HG03575 (cell line): ENCODE measurements around the gene TMPRSS13.

Experiments
- ATAC-seq: cut with Tn5 transposase; IDR thresholded peaks from one replicate; pipeline ENCODE4 v1.9.1; 2021; ENCODE audit not compliant: unreplicated experiment, insufficient number of reproducible peaks, low FRiP score; ENCODE audit errors: extremely low read depth

The TMPRSS13 gene

GRCh38 chr11:117917591-117918151 lies 11.5 kb downstream of the TMPRSS13 start:
- ATAC-seq, result no peak

DNA sequence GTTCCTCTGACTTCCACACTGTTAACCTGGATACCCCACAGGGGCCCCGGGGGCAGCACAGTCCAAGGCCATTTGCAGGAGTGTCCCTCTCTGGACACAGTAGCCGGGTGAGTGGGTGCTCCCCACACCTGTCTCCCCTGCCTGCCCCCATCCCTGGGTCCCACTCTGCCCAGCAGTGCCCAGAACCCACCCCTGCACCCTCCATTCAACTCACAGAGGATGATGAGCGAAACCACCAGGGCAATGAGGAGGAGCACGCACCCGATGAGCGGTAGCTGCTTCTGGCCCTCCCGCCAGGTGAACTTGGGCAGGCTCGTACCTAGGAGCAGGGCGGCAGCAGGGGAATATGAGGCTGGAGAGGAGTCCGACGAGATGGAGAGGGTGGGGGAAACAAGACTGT lies 12.2 kb downstream of the TMPRSS13 start:
- ATAC-seq, result no peak

- ATAC-seq, result no peak
Measured at GRCh38 chr11:117915672-117916235, 13.4 kb downstream of the TMPRSS13 start.

DNA sequence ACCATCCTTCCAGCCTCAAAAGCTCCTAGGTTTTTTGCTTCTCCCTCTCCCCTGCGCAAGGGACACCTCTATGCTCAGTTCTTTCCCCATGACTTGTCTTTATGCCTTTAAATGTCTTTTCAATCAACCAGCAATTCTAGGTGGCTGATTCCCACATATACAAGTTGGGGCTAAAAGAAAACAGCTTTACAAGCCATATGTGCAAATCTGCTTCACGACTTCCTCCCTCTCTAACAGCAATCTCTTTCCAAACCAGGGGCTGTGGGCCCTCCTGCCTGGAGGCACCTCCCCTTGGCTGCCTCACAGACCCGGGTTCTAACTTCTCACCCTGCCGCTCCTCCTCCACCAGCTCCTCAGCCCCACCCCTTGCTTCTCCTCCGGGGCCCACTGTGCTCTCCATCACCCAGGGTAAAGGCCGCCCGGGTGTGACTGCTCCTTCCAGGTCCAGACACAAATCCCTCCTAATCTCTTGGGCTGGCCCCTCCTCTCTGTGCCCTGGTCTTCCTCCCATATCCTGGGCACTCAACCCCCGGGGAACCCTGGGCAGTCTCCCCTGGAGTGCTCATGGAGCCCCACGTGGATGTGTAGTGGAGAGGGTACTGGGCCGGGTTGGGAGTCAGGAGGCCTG lies 14.1 kb downstream of the TMPRSS13 start:
- no peak for ATAC-seq

GRCh38 chr11:117914398-117914761 lies 14.8 kb downstream of the TMPRSS13 start:
- ATAC-seq, result no peak

GRCh38 chr11:117913736-117914397 lies 15.3 kb downstream of the TMPRSS13 start:
- no peak for ATAC-seq

DNA sequence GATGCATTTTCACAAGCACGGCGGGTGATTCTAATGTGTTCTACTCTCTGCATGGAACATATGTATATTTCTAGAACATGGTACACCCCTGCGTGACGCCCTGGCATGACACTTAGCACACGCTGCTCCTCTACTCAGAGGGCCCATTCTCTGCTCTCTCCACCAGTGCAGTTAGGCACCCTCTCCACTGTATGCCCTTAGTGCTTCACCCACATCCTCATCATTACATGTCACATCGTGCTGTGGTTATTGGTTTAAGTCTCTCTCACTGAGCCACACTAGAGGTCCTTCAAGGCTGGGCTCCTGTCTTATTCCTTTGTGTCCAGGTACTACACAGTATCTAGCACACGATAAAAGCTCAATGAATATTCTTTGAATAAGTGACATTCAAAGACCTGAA lies 16.7 kb downstream of the TMPRSS13 start:
- ATAC-seq, result no peak

DNA sequence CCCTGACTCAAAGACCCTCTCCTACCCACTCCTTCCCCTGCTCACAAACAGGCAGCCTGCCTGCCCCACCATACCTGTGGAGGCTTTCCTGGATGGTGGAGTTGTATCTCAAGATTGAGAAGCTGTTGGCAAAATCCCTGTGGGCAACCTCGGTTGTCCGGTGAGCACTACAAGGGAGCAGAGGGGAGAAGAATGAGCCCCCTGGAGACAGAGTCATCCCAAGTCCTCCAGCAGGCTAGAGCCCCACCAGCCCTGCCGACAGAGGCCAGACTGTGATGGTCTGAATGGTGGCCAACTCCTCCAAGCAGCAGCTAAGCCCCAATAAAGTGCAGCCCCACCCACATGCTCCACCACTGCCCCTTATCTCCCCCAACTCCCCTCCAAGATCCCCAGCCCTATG lies 17.5 kb downstream of the TMPRSS13 start:
- ATAC-seq, result no peak

DNA sequence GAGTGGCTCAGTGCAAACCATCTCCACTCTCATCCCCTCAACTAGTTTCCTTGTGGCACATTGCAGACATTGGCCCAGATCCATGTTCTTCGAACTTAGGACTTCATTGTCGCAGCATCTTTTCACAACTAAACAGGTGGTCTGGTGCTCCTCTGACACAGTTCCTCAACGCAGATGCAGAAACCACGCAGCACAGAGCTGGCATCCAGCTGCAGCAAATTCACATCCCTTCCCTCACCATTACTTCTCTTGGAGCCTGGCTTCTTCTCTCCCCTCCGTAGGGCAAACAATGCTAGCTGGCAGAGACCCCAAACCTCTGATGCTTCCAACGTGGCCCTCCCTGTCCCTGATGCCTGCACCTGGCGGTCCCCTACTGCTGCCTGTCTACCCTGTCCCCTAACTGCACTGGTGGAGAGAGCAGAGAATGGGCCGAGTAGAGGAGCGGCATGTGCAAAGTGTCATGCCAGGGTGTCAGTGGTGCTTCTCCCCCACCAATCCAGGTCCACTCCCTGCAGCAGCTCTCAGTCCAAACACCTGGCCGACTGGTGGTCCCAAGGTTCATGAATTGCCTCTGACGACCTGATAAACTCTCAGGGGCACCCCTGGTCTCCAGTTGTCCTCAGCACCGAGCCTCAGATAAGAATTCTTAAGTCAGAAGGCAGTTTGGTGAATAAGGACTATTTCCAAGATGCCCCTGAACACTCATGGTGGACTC lies 18.1 kb downstream of the TMPRSS13 start:
- ATAC-seq, result no peak

- no peak for ATAC-seq
Measured at GRCh38 chr11:117910525-117910924, 18.7 kb downstream of the TMPRSS13 start.

GRCh38 chr11:117909611-117910382 lies 19.4 kb downstream of the TMPRSS13 start:
- ATAC-seq, result no peak

- no peak for ATAC-seq
Measured at GRCh38 chr11:117908959-117909610, 20.1 kb downstream of the TMPRSS13 start.

- no peak for ATAC-seq
Measured at GRCh38 chr11:117908109-117908895, 20.9 kb downstream of the TMPRSS13 start.

GRCh38 chr11:117907276-117908108 lies 21.7 kb downstream of the TMPRSS13 start:
- no peak for ATAC-seq

GRCh38 chr11:117906710-117907109 lies 22.5 kb downstream of the TMPRSS13 start:
- no peak for ATAC-seq

DNA sequence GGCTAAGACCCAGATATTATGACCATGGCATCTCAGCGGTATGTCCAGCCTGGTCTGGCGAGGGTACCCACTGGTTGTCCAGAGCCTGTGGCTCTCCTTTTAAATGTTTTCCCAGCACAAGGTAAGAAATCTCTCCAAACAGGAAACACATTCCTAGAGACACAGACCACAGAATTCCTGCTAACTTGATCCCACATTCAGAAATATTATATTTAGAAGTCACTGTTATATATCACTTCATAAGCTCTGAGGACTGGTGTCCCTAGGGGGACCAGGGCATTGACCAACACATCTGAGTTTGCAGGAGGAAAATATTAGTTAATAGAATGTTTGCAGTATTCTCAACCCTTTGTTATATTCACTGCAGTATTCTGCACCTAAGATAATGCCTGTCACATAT lies 23.1 kb downstream of the TMPRSS13 start:
- no peak for ATAC-seq

DNA sequence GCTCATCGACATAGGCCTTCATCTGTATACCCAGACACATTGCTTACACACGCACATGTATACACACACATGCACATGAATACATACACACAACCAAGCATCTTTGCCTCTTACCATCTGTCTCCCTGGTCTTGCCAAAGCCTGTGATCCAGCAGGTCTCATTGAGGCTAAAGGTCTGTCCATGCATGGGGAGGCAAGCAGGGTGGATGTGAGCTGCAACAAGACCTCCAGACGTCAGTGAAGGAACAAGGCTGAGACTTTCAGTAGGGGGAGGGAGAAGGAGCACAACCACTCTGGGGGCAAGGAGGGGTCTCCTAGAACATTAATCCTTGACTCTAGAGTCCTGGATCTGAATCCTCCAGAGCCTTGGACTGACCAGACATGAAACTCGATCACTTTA lies 23.7 kb downstream of the TMPRSS13 start:
- ATAC-seq, result no peak
